ENCODE measurements around the gene CD99.

DNA sequence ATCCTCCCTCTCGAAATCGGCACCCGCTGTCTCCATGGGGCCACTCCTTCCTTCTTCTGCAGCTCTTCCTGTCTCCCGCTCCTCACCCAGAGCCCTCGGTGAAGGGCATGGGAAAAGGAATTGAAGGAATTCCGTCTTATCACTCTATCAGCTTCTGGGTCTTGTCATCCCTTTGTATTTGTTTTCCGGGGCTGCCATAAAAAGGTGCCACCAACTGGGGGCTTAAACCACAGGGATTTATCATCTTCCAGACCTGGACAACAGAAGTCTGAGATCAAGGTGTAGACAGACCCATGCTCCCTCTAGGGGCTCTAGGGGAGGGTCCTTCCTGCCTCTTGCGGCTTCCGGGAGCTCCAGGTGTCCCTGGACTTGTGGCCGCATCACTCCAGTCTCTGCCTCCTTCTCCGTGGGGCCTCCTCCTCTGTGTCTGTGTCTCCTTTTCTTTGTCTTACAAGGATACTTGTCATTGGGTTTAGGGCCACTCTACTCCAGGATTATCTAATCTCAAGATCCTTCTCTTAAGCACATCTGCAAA, 24.0 kb downstream of the CD99 start:
- TF ChIP-seq EZH2 (IDR thresholded peaks at IDR 0.05; ENCODE audit: insufficient read depth, poor library complexity, severe bottlenecking): no peak
- no peak for TF ChIP-seq EZH2phosphoT487 (IDR thresholded peaks at IDR 0.05; ENCODE audit: insufficient read depth, low read depth)

Data from GM23248 (cell line).